GM23338 (cell line): ENCODE results near the gene NFATC1.

ENCODE experiments used
- CTCF ChIP-seq, 2 experiments: fragments of 200-600 bp in 1 of 2; sonication (generic) in 1 of 2; conservative IDR thresholded peaks; 2 replicates each; pipeline versions ENCODE4 v1.5.1 to v1.6.1; 2016 to 2017; ENCODE audit warnings: antibody characterized with exemption in 2 of 2, low read depth in 2 of 2, mild to moderate bottlenecking in 2 of 2, moderate library complexity in 1 of 2
- EZH2 ChIP-seq: fragments of 200-600 bp; sonication (generic); IDR thresholded peaks from one replicate; pipeline ENCODE4 v1.8.0; 2017; ENCODE audit warnings: antibody characterized with exemption, mild to moderate bottlenecking, low read depth; ENCODE audit not compliant: unreplicated experiment
- REST ChIP-seq: IDR thresholded peaks from one replicate; pipeline ENCODE4 v1.6.1; 2018; ENCODE audit warnings: antibody characterized with exemption; ENCODE audit not compliant: unreplicated experiment

GRCh38 chr18:79372991-79373390 is 22.7 kb upstream of the NFATC1 start:
- TF ChIP-seq CTCF (conservative IDR thresholded peaks at IDR 0.05; ENCODE audit: low read depth in 2 of 2) (no peak), REST (no peak), EZH2 (no peak)
